Measurements from ENCODE around the gene YARS1. TPM values are rescaled to one million over a fixed set of nuclear protein-coding genes. Genes with fewer than 3 reads are reported as not detected.
A peak's percentile ranks its signal among the peaks of the same experiment; 100 is the strongest.
"Not testable (repeated sequence)": the region's sequence is repeated elsewhere in the genome, so short reads cannot be mapped to it uniquely, and the experiment has no call there.

The YARS1 gene
- total RNA-seq, 1 donor from 2014 or later: 36.1 TPM

DNA sequence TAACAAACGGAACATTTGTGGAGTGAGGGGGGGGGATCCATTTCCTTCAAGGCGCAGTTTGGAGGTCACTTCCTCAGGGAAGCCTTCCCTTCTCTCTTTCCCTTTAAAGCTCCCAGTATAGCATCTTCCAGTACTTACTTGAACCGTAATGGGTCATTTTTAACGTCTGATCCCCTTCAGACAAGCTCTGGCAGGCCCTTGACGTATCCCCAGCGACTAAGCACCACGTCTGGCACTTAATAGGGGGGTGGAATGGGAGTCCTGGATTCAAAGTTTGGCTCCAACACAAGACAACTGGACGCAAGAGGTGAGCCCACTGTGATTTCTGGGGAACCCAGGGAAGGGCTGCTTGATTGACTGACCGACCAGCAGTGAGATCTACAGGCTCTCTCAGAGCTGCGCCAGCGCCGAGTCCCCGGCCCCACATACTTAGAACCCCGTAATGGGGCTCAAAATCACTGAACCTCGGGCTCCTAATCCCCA is 441 bp downstream of the YARS1 start:
- peak; percentile 35 for DNase-seq

DNA sequence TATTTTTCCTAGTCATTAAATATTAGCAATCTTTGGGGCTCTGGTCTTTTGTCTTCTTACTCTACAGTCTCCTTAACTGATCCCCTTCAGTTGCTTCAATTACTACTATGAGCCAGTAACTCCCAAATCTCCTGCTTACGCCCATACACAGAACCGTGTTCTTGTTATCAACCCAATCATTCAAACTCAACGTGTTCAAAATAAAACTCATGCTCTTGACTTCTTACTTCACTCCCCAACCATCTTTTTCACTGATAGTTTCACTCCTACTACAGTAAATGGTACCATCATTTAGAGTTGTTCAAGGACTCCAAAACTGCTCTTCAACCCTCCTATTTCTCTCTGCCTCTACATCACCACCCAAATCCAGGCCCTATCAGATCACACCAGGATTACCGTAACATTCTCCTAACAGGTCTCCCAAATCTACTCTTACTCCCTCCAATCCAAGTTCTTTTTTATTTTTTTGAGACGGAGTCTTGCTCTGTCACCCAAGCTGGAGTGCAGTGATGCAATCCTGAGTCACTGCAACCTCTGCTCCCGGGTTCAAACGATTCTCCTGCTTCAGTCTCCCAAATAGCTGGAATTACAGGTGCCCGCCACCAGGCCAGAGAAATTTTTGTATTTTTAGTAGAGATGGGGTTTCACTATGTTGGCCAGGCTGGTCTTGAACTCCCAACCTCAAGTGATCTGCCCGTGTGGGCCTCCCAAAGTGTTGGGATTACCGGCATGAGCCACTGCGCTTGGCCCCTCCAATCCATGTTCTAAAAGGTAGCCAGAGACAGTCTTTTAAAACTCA is 3.0 kb downstream of the YARS1 start:
- DNase-seq: no peak

DNA sequence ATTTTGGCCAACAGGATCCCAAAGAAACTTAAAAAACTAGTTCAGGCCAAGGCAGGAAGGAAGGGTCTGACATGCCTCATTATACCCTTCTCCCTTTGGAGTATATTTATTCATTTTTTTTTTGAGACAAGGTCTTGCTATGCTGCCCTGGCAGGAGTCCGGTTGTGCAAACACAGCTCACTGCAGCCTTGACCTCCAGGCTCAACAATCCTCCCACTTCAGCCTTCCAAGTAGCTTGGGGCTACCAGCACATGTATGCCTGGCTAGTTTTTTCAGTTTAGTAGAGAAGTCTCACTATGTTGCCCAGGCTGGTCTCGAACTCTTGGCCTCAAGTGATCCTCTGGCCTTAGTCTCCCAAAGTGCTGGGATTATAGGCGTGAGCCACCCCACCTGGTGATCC is 5.2 kb downstream of the YARS1 start:
- DNase-seq: no peak

DNA sequence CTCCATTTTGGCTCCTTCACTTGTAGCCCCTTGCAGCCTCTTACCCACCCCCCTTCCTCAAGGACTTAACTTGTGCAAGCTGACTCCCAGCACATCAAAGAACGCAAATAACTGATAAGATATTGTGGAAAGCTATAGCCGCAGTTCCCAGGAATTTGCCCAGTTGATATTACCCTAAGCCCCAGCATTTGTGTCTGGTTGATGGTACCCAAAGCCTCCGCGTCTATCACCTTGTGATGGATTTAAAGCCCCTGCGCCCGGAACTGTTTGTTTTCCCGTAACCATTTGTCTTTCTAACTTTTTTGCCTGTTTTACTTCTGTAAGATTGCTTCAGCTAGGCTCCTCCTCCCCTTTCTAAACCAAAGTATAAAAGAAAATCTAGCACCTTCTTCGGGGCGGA is 5.9 kb downstream of the YARS1 start:
- no peak for DNase-seq

DNA sequence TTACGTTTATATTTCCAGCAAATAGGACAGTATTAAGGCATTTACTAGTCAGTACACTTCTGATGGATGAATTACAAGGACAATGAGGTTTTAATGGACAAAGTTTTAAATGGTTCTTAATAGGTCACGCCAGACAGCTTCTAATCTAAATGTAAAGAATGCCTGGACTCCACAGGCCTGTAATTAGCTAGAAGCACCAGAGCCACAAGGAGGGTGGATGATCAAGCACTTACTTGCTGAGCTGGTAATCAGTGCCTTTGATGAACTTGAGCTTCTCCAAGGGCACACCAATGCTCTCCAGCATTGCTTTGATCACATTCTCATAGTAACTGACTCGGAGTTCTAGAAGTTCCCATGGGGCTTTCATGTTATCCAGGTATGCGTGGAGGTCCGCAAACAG is 6.8 kb downstream of the YARS1 start:
- DNase-seq: no peak

DNA sequence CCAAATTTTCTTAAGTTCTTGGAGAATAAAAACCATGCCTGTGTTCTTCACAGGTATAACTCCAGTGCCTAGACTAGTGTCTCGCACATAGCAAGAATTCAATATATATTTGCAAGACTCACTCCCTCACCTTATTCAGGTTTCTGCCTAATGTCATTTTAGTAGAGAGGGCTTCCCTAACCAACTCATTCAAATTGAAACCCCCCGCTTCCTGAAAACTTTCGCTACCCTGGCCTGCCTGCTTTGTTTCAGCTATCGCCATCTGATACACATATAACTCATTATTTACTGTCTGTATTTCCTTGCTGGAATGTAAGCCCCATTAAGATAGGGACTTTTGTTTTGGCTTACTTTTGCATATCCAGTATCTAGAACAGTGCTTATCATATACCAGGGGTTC is 8.6 kb downstream of the YARS1 start:
- DNase-seq: no peak

GRCh38 chr1:32806910-32807523 is 10.1 kb downstream of the YARS1 start:
- DNase-seq: no peak

GRCh38 chr1:32806290-32806689 is 10.9 kb downstream of the YARS1 start:
- no peak for DNase-seq

GRCh38 chr1:32804460-32804859 is 12.7 kb downstream of the YARS1 start:
- DNase-seq: not testable (repeated sequence)

DNA sequence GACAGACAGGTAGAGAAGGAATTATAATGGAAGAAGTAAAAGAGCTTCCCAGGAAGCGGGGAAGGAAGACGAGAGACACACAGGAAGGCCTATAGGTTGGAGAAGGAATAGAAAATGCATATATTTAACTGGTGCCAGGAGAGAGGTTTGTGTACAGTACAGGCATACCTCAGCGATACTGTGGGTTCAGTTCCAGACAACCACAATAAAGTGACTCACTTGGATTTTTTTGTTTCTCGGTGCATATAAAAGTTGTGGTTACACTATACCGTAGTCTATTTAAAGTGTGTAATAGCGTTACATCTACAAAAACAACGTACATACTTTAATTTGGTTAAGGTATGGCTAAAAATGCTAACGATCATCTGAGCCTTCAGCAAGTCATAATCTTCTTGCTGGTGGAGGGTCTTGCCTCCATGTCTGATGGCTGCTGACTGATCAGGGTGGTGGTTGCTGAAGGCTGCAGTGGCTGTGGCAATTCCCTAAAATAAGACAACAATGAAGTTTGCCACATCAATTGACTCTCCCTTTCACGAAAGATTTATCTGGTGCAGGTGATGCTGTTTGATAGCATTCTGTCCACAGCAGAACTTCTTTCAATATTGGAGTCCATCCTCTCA is 16.0 kb downstream of the YARS1 start:
- DNase-seq: no peak

DNA sequence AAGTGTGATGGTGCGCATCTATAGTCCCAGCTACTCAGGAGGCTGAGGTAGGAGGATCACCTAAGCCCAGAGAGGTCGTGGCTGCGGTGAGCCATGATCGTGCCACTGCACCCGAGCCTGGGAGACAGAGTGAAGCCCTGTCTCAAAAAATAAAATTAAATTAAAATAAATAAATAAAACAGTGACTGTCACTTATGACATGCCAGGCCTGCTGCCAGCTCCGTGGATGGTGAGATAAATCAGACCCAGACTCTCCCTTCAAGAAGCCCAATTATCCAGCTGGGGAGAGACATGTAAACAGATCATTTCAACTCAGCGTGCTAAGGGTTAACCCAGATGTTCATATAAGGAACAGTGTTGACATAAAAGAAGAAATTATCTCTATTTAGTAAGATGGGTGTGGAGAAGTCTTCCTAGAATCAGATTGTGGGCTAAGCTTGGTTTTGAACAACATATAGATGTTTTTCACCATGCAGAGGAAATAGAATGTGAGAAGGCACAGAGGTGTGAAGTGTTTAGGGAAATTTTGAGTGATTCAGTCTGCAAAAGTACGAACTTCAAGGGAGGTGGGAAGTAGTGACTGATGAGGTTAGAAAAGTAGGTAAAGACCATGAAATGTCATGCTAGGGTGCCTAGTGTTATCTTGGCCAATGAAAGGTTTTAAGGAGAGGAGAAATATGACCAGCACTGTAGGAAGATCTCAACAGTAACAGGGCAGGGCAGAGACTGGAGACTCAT is 18.3 kb downstream of the YARS1 start:
- no peak for DNase-seq

DNA sequence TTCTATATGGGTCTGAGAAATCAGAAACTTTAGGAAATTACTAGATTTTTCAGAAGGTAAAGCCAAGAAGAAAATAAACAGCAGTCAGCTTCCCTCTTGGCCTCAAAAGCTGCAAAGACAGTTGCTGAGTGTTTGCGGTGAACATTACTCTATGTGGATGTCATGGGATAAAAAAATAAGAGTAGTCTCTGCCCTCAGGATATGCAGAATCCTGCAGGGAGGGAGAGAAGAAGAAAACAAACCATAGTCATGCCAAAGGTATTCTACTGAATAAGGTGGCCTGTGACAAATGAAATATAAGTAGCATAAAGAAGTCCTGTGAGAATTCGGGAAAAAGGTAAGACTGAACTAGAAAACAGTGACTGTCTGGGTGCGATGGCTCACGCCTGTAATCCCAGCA is 19.0 kb downstream of the YARS1 start:
- DNase-seq: no peak

GRCh38 chr1:32797456-32797855 is 19.7 kb downstream of the YARS1 start:
- no peak for DNase-seq

GRCh38 chr1:32795763-32796162 is 21.4 kb downstream of the YARS1 start:
- DNase-seq: not testable (repeated sequence)

DNA sequence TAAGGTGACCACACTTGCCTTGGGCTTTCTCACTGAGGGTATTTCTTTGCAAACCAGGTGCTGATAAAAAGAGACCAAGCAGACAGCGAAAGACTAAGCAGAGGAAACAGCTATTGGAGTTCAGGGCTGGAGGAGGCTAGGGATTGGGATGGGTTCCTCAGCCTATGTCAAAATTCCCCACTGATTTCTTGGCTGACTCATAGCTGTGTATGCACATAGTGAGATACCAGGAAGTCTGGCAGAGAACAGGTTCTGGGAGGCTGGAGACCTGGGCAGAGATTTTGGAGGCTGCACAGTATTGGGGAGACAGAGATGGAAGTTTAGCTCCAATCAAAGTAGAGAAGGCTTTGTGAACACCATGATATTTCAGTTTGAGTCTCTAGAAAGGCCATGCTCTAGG is 25.3 kb downstream of the YARS1 start:
- no peak for DNase-seq

GRCh38 chr1:32789356-32789755 is 27.8 kb downstream of the YARS1 start:
- not testable (repeated sequence) for DNase-seq

- DNase-seq: peak; percentile 38
These were observed 30.3 kb downstream of the YARS1 start for GRCh38 chr1:32786856-32787255.

DNA sequence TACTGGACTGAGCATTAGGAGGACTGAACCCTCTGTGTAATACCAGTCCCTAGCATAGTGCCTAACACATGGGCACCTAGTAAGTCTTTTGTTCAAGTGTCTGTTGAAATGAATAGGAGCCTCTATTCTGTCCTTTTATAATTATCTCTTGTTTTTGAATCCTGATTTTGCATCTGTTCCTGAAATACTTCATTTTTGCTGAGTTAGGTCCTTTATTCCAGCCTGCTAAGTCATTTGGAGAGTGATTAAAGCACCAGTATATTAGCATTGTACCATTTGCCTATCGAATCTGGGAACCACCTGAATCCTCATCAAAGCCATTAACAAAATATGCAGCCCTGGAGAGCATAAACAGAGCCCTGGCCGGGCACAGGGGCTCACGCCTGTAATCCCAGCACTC is 32.3 kb downstream of the YARS1 start:
- DNase-seq: no peak

DNA sequence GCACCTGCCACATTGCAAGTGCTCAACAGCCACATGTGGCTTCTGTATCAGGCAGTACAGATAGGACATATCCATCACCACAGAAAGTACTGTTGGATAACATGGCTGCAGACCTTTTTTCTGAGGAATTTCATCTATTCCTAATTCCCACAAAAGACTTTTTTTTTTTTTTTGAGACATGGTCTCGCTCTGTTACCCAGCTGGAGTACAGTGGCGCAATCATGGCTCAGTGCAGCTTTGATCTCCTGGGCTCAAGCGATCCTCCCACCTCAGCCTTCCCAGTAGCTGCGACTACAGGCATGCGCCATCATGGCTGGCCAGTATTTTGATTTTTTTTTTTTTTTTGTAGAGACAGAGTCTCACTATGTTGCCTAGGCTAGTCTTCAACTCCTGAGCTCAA is 33.3 kb downstream of the YARS1 start:
- no peak for DNase-seq

DNA sequence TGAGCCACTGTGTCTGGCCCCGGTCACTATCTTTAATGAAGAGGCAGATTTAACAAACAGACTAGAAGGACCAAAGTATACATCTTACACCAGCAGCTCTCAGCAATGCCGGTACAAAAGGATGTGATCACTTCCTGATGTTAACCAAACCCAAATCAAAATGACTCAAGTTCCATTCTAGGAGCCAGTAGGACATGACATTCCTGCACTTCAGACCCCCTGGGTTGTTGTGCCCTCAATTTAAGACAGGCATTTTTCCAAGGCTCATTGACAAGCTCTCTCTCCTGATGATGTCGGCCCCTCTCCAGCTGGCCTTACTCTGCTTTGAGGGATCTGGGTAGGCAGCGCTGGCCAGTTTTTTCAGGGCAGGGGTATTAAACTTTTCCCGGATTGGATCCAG is 35.1 kb downstream of the YARS1 start:
- DNase-seq: no peak

DNA sequence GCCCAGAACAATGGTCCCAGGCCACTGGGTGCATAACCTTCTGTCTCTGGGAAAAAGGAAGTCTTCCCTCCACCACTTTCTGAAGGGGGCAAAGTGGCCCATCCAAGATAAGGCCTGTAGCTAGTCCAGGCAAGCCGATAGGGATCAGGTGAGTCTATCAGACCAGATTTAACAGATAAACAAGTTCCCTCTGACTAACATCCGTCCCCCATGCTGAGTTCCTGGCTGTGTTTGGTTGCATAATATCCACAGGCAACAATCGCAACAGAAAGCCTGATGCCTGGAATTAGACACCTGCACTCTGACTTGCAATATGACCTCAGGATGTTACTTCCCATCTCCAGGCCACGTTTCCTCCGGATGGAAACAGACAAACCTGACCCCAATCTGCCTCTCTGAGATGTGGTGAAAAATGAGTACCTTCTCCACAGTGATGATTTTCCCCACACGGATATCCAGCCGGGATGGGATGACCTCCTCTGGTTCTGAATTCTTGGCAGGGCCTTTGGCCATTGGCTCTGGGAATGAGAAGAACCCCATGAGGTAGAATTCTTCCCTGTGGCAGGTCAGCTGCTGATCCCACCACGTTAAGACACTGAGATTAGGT is 36.4 kb downstream of the YARS1 start:
- no peak for DNase-seq

- no peak for DNase-seq
These were observed 37.2 kb downstream of the YARS1 start for GRCh38 chr1:32780005-32780404.

All from tongue (tissue), 2 donors.